Coronary artery (tissue), 2 donors: ENCODE data around the gene PLCG1.

Experiments used
- DNase-seq: peaks from one replicate; pipeline ENCODE4 v3.0.0-alpha.2; 2017; ENCODE audit warnings: low spot score
- H3K27ac ChIP-seq, 2 donors: fragments of 200-600 bp; sonication (generic); one replicate each; pipeline ENCODE4 v1.5.1; 2016 to 2019
- H3K4me3 ChIP-seq: fragments of 200-600 bp; sonication (generic); 2 replicates; pipeline ENCODE4 v1.5.1; 2016; ENCODE audit warnings: mild to moderate bottlenecking, moderate library complexity
- TF ChIP-seq, protein P1 (sequence below): fragments of 200-600 bp; sonication (generic); IDR thresholded peaks from one replicate; pipeline ENCODE4 v1.5.1; 2019; ENCODE audit warnings: antibody characterized with exemption

PLCG1 gene

DNA sequence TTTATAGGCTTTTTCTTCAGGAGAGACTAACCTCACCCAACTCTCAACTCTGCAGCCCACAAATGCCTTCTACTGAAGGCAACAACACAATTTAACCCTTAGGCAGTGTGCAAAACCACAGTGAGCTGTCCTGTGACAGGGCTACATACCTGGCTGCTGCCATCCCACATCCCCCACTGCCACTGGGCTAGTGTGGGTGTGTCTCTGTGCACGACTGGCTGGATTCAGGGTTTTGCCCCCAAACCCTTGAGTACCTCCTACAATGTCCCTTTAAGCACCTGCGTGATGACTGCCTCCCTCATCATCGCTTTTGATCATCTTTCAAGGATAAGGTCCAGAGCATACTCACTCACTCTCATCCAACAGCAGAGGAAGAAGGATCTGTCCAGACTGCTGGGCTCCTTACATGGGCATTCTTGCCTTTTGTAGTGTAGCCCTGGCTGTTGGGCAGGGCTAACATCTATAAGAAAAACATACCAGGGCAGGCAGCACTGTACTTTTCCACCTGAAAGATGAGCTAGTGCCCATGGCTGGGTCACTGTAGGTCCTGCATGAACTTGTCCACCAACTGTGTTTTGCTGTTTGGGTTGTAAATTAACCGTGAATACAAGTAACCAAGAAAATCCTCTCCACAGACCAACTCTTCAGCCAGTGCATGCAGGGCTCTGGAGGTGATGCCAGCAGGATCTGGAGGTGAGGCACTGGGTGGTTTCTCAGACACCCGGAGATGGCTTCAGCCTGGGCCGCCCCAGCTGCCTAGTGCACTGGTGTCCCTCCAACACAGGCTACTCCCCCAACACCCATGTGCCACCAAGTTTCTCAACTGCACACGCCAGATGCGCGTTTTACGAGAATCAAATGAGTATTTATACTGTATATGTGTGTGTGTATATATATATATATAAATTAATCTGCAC lies 45.2 kb downstream of the PLCG1 start:
- peak; percentile 64 for DNase-seq
- TF ChIP-seq, protein P1, sequence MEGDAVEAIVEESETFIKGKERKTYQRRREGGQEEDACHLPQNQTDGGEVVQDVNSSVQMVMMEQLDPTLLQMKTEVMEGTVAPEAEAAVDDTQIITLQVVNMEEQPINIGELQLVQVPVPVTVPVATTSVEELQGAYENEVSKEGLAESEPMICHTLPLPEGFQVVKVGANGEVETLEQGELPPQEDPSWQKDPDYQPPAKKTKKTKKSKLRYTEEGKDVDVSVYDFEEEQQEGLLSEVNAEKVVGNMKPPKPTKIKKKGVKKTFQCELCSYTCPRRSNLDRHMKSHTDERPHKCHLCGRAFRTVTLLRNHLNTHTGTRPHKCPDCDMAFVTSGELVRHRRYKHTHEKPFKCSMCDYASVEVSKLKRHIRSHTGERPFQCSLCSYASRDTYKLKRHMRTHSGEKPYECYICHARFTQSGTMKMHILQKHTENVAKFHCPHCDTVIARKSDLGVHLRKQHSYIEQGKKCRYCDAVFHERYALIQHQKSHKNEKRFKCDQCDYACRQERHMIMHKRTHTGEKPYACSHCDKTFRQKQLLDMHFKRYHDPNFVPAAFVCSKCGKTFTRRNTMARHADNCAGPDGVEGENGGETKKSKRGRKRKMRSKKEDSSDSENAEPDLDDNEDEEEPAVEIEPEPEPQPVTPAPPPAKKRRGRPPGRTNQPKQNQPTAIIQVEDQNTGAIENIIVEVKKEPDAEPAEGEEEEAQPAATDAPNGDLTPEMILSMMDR: no peak
- H3K4me3 ChIP-seq: no peak overlapping the region
- H3K27ac ChIP-seq: no peak overlapping the region

DNA sequence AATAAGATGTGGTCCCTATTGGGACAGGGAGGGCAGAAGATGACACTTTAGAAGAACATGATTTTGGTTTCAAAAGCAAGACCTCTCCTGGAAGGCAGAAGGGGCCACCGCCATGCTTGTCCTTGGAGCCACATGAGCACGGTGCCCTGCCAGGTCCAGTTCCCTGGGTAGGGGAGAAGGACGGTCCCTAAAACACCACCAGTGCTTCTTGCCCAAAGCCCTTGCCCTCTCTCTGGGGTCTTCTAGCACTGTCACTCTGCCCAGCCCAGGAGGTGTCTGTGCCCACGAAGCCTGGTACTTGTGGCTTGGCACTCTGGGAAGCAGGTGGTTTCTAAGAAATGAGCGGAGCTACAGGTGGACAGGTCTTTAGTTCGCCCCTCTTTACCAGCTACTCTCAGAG lies 46.0 kb downstream of the PLCG1 start:
- H3K27ac ChIP-seq: no peak overlapping the region
- H3K4me3 ChIP-seq: no peak overlapping the region
- TF ChIP-seq, protein P1: no peak
- DNase-seq: peak; percentile 58

DNA sequence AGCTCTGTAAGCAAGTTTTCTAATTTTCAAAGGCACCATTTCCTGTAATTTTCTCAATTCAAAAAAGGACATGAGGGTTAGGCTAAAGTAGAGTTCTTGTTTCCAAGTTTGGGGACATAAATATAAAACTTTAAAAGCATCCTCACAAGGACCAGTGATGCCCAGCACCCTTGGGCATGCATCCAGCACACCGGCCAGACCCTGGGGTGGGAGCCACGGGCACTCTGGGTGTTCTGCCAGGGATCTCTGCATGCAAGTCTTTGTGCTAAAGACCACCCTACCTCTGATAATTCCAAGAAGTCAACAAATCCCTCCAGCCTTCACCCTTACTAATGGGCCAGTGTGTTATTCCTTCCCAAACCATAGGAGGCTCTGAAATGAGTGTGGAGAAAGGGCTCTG lies 46.5 kb downstream of the PLCG1 start:
- Histone ChIP-seq H3K4me3 (no peak overlapping the region), H3K27ac (no peak overlapping the region)
- DNase-seq: no peak
- TF ChIP-seq, protein P1: no peak

DNA sequence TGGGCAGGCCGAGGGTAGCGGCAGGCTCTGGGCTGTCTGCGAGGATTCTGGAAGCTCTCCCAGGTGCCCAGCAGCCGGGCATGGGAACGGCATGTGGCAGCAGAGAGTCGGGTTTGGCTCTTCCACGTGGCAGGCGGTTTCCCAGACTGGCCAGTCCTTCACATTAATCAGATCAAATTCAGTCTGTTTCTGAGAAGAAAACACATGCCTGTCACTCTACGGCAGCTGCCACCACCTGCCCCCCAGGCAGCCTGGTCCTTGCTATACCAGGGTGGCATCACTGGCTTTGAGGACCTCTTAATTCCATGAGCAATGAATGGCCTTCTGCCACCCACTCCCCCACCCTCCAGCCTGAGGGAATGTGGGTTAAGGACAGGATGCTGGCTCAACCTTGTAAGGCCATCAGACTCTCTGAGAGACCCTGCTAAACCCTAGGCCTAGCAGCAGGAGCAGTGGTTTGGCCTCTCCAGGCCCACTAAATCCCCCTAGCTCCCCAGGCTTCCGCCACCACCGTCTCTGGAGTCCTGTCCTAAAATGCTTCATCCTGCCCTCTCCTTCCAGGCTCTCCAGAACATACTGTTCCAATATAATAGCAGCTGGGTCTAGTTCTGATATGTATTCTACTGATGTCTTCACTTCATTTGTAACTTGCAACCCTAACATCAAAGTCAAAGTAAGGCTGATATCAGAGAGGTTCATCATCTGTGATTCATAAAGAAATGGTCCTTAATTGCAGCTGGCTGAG lies 47.8 kb downstream of the PLCG1 start:
- TF ChIP-seq, protein P1: no peak
- no peak overlapping the region for H3K4me3 ChIP-seq
- H3K27ac ChIP-seq: peak overlapping the region in 1 of 2 donors; percentile 36
- peak; percentile 62 for DNase-seq

DNA sequence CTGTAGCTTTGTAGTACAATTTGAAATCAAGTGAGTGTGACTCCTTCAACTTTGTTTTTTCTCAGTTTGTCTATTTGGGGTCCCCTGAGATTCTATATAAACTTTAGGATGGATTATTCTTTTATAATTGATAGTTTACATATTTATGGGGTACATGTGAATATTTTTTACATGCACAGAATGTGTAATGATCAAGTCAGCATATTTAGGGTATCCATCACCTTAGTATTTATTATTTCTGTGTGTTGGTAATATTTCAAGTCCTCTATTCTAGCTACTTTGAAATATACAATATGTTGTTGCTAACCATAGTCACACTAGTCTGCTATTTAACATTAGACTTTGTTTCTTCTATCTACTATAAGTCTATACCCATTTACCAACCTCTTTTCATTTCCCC lies 50.3 kb downstream of the PLCG1 start:
- TF ChIP-seq, protein P1: no peak
- DNase-seq: no peak
- no peak overlapping the region for H3K4me3 ChIP-seq
- H3K27ac ChIP-seq: no peak overlapping the region

DNA sequence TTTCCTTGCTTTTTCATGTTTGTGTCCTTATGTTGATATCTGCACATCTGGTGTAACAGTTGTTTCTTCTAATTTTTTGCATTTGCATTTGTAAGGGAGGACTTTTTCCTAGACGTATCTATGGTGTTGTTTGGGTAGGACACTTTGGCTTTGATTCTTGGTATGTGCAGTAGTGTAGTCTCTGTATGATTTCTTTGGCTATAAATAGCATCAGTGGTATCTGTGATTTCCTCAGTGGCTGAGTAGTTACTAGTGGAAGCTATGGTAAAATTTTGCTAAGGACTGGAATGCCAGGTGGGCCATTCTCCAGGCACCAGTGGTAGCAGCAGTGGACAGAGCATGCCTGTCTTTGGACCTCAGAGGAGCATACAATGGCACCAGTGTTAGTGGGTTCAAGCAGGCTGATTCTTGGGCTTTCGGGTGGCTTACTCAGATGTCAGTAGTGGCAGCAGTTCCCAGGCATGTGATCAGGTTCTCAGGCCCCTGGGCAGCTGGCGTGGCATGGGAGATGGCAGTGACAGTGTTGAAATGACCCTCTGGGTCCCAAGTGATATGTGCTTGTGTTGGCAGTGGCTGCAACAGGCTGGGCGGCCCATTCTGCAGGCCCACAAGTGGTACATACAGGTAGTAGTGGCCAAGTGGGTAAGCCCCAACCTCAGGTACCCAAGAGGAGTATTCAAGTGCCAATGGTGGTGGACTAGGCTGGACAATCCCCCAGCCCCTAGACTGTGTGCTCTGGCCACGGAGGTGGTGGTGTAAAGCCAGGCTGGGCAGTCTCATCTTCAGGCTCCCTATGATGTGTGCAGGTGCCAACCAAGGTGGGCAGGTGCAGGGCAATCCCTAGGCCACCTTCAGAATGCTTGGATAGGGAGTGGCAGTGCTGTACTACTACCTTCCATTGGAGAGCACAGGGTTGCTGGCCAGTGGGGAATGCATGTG lies 54.5 kb downstream of the PLCG1 start:
- H3K27ac ChIP-seq: no peak overlapping the region
- TF ChIP-seq, protein P1: no peak

More for the DNA sequence above, 54.5 kb downstream of the PLCG1 start:
- no peak for DNase-seq
- no peak overlapping the region for H3K4me3 ChIP-seq
